ENCODE results near the gene PRR20G. TPM values are rescaled to one million over a fixed set of nuclear protein-coding genes. Genes with fewer than 3 reads are reported as not detected.

Gene PRR20G
- total RNA-seq, 1 experiment from 2014 or later: not detected

- Mint-ChIP-seq H3K36me3 (ENCODE audit: insufficient read depth, unreplicated experiment) (no peaks in the 10 kb centered on the region), H3K9me3 (ENCODE audit: low read depth, unreplicated experiment) (no peaks in the 10 kb centered on the region), H3K4me1 (ENCODE audit: low read depth, unreplicated experiment) (no peaks in the 10 kb centered on the region), H3K27ac (ENCODE audit: unreplicated experiment) (no peak overlapping the region), H3K4me3 (ENCODE audit: low read depth, unreplicated experiment) (no peak overlapping the region), H3K27me3 (ENCODE audit: unreplicated experiment) (peaks cover 100% of the 10 kb centered on the region)
- no peak for TF ChIP-seq CTCF (IDR thresholded peaks at IDR 0.05; ENCODE audit: unreplicated experiment)
- no peak for DNase-seq
- CTCF ChIA-PET: interaction anchor here (0.5 to 1.2 kb wide), 4 partner anchors 10 to 1312 kb away, joined by 3 to 4 read pairs (median 3); no protein-coding TSS in a partner anchor
- no TSS peak for BruUV-seq (replicated peaks)
- intact Hi-C loops (cut with micrococcal nuclease; ENCODE audit: unreplicated experiment): no loop called here
These were observed 37.2 kb upstream of the PRR20G start for GRCh38 chr3:127324913-127325628.

DNA sequence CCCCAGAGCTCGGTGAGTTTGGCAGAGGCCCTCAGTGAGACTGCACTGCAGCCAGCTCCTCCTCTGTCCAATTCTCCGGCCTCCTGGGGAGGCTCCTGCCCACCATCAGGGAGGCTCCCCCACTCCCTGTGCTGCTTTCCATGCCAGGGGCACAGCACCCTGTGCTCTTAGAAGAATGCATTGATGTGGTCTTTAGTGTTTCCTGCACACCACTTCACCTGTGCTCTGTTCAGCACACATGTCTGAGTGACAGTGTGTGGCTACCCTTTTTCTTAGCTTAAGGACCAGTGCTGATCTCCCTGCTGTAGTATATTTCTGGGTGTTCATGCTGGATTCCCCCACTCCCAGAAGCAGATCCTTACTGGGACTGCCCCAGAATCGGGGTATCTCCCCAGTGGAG, 36.2 kb upstream of the PRR20G start:
- H3K4me1 Mint-ChIP-seq (ENCODE audit: low read depth, unreplicated experiment): no peaks in the 10 kb centered on the region
- no TSS peak for BruUV-seq (replicated peaks)
- CTCF ChIA-PET: interaction anchor here (1.1 kb wide), 1 partner anchor 20 kb away, joined by 3 read pairs; no protein-coding TSS in a partner anchor

DNA sequence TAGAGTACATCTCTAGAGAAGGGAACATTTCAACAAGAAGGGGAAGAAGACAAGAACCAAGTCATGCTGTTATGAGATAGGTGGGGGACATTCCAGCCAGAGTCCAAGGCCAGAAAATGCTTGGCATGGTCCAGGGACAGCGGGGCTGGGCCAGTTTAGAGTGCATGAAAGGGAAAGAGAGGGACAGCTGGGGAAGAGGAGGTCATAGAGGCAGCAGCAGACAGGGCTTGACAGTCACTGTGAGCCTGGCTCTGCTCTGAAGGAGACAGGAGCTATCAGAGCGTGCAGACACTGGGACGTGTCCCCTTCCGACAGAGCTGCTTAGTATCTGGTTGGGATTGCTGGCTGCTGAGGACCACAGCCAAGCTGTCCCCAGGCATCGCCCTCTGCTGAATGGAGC, 35.7 kb upstream of the PRR20G start:
- TF ChIP-seq CTCF (IDR thresholded peaks at IDR 0.05; ENCODE audit: unreplicated experiment): no peak
- no peaks in the 10 kb centered on the region for H3K9me3 Mint-ChIP-seq (ENCODE audit: low read depth, unreplicated experiment)
- no peak overlapping the region for H3K4me3 Mint-ChIP-seq (ENCODE audit: low read depth, unreplicated experiment)
- no peaks in the 10 kb centered on the region for H3K36me3 Mint-ChIP-seq (ENCODE audit: insufficient read depth, unreplicated experiment)
- intact Hi-C loops (cut with micrococcal nuclease; ENCODE audit: unreplicated experiment): no loop called here
- DNase-seq: no peak
- H3K27me3 Mint-ChIP-seq (ENCODE audit: unreplicated experiment): peaks cover 93% of the 10 kb centered on the region
- CTCF ChIA-PET: interaction anchor here (1.1 kb wide), 1 partner anchor 19 kb away, joined by 3 read pairs; no protein-coding TSS in a partner anchor
- H3K27ac Mint-ChIP-seq (ENCODE audit: unreplicated experiment): no peak overlapping the region
- no peaks in the 10 kb centered on the region for H3K4me1 Mint-ChIP-seq (ENCODE audit: low read depth, unreplicated experiment)
- BruUV-seq (replicated peaks): no TSS peak

More for the DNA sequence above, 36.2 kb upstream of the PRR20G start:
- TF ChIP-seq CTCF (IDR thresholded peaks at IDR 0.05; ENCODE audit: unreplicated experiment): no peak
- H3K36me3 Mint-ChIP-seq (ENCODE audit: insufficient read depth, unreplicated experiment): no peaks in the 10 kb centered on the region
- no peak for DNase-seq
- peaks cover 93% of the 10 kb centered on the region for H3K27me3 Mint-ChIP-seq (ENCODE audit: unreplicated experiment)
- no peaks in the 10 kb centered on the region for H3K9me3 Mint-ChIP-seq (ENCODE audit: low read depth, unreplicated experiment)
- intact Hi-C loops (cut with micrococcal nuclease; ENCODE audit: unreplicated experiment): no loop called here
- H3K27ac Mint-ChIP-seq (ENCODE audit: unreplicated experiment): no peak overlapping the region
- H3K4me3 Mint-ChIP-seq (ENCODE audit: low read depth, unreplicated experiment): no peak overlapping the region

DNA sequence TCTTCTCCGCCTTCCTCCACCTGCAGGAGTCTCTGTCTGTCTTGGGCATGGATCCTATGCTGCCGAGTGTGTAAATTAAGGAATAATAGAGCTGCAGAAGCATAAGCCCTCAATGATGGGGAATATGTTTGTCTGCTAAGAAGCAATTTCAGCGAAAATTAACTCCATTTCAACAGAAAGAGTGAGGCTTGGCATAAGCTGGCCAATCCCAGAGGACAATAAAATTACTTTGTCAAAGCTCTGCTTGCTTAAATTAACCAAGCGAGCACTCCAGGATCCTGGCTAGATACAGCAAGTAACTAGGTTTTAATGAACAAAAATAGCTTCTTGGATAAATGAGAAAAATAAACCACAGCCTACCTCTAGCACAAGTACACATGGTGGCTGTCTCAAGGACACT, 33.5 kb upstream of the PRR20G start:
- Mint-ChIP-seq H3K4me3 (ENCODE audit: low read depth, unreplicated experiment) (no peak overlapping the region), H3K9me3 (ENCODE audit: low read depth, unreplicated experiment) (no peaks in the 10 kb centered on the region), H3K36me3 (ENCODE audit: insufficient read depth, unreplicated experiment) (no peaks in the 10 kb centered on the region), H3K27ac (ENCODE audit: unreplicated experiment) (no peak overlapping the region), H3K4me1 (ENCODE audit: low read depth, unreplicated experiment) (no peaks in the 10 kb centered on the region), H3K27me3 (ENCODE audit: unreplicated experiment) (peaks cover 93% of the 10 kb centered on the region)
- TF ChIP-seq CTCF (IDR thresholded peaks at IDR 0.05; ENCODE audit: unreplicated experiment): no peak
- intact Hi-C loops (cut with micrococcal nuclease; ENCODE audit: unreplicated experiment): no loop called here
- CTCF ChIA-PET: interaction anchor here (1.3 kb wide), 1 partner anchor 17 kb away, joined by 5 read pairs; no protein-coding TSS in a partner anchor
- DNase-seq: no peak
- BruUV-seq (replicated peaks): no TSS peak
